Calu3 (cell line): Measurements from ENCODE around the gene PROSER3. TPM values are rescaled to one million over a fixed set of nuclear protein-coding genes. Genes with fewer than 3 reads are reported as not detected.

Experiments used
- BruUV-seq: library from RNA; stranded (reverse); fragments of 400-500 nt; replicated peaks from 2 replicates; lab custom pipeline; 2021; lab: Mats Ljungman, UMichigan
- CTCF ChIA-PET: fragments of 300-600 bp; sonication (Branson Sonifier 250); formaldehyde crosslinking; loops from one replicate; lab custom pipeline; 2022; ENCODE audit warnings: antibody characterized with exemption; lab: Charles Lee
- DNase-seq: peaks from one replicate; pipeline ENCODE4 v3.0.0; 2022
- H3K27ac Mint-ChIP-seq: one replicate; pipeline ENCODE4 v1.8.0; 2022; ENCODE audit warnings: mixed read lengths; ENCODE audit not compliant: unreplicated experiment
- H3K27me3 Mint-ChIP-seq: one replicate; pipeline ENCODE4 v1.8.0; 2022; ENCODE audit warnings: mixed read lengths; ENCODE audit not compliant: unreplicated experiment
- H3K36me3 Mint-ChIP-seq: one replicate; pipeline ENCODE4 v1.8.0; 2022; ENCODE audit warnings: mild to moderate bottlenecking, moderate library complexity, mixed read lengths; ENCODE audit not compliant: insufficient read depth, unreplicated experiment
- H3K4me1 Mint-ChIP-seq: one replicate; pipeline ENCODE4 v1.8.0; 2022; ENCODE audit warnings: mild to moderate bottlenecking, low read depth, mixed read lengths; ENCODE audit not compliant: unreplicated experiment
- H3K4me3 Mint-ChIP-seq: one replicate; pipeline ENCODE4 v1.8.0; 2022; ENCODE audit warnings: mild to moderate bottlenecking, low read depth, moderate library complexity, mixed read lengths; ENCODE audit not compliant: unreplicated experiment
- H3K9me3 Mint-ChIP-seq: one replicate; pipeline ENCODE4 v1.8.0; 2022; ENCODE audit warnings: low read depth, mixed read lengths; ENCODE audit not compliant: unreplicated experiment
- CTCF ChIP-seq: fragments of 200-600 bp; IDR thresholded peaks from one replicate; pipeline ENCODE4 v1.8.0; 2022; ENCODE audit warnings: antibody characterized with exemption; ENCODE audit not compliant: unreplicated experiment
- intact Hi-C: fragments of 100-400 bp; cut with micrococcal nuclease; formaldehyde crosslinking; loops from one replicate; pipeline ENCODE4 v1.10.0; 2022; ENCODE audit not compliant: unreplicated experiment
- total RNA-seq: library from RNA; stranded (reverse); gene quantifications from 2 replicates; pipeline ENCODE4 v1.2.3, GENCODE V29; 2022

The PROSER3 gene
- total RNA-seq, 1 experiment from 2014 or later, result 70.7 TPM

GRCh38 chr19:35712567-35713505, 45.1 kb upstream of the PROSER3 start:
- CTCF ChIA-PET, result no interaction called here
- intact Hi-C loops, result no loop called here
- Mint-ChIP-seq H3K27ac (no peak overlapping the region), H3K4me3 (no peak overlapping the region), H3K36me3 (peaks cover 22% of the 10 kb centered on the region), H3K27me3 (peaks cover 58% of the 10 kb centered on the region), H3K4me1 (peaks cover 18% of the 10 kb centered on the region), H3K9me3 (no peaks in the 10 kb centered on the region)
- BruUV-seq, result no TSS peak
- TF ChIP-seq CTCF, result no peak
- DNase-seq, result no peak

- Mint-ChIP-seq H3K4me1 (peaks cover 18% of the 10 kb centered on the region), H3K27me3 (peaks cover 53% of the 10 kb centered on the region), H3K27ac (no peak overlapping the region), H3K36me3 (peaks cover 26% of the 10 kb centered on the region), H3K4me3 (no peak overlapping the region), H3K9me3 (no peaks in the 10 kb centered on the region)
- intact Hi-C loops, result no loop called here
- BruUV-seq, result no TSS peak
- CTCF ChIA-PET, result no interaction called here
- TF ChIP-seq CTCF, result no peak
- no peak for DNase-seq
These were observed 44.5 kb upstream of the PROSER3 start for GRCh38 chr19:35713506-35713850.

- Mint-ChIP-seq H3K4me1 (peaks cover 18% of the 10 kb centered on the region), H3K27me3 (peaks cover 48% of the 10 kb centered on the region), H3K4me3 (no peak overlapping the region), H3K27ac (no peak overlapping the region), H3K9me3 (no peaks in the 10 kb centered on the region), H3K36me3 (peaks cover 32% of the 10 kb centered on the region)
- intact Hi-C loops, result no loop called here
- CTCF ChIA-PET, result interaction anchor here (1.3 kb wide), 1 partner anchor 12 kb away, joined by 3 read pairs; no protein-coding TSS in a partner anchor
- TF ChIP-seq CTCF, result no peak
- no peak for DNase-seq
- BruUV-seq, result no TSS peak
These were observed 44.0 kb upstream of the PROSER3 start for GRCh38 chr19:35713904-35714495.

GRCh38 chr19:35714601-35715354, 43.2 kb upstream of the PROSER3 start:
- H3K27me3 Mint-ChIP-seq, result peaks cover 47% of the 10 kb centered on the region
- H3K36me3 Mint-ChIP-seq, result peaks cover 39% of the 10 kb centered on the region
- H3K4me1 Mint-ChIP-seq, result peaks cover 25% of the 10 kb centered on the region
- CTCF ChIA-PET, result interaction anchor here (1.3 kb wide), 1 partner anchor 13 kb away, joined by 3 read pairs; no protein-coding TSS in a partner anchor
- peak overlapping the region; percentile 43 for H3K27ac Mint-ChIP-seq
- no TSS peak for BruUV-seq
- intact Hi-C loops, result no loop called here
- H3K9me3 Mint-ChIP-seq, result no peaks in the 10 kb centered on the region
- DNase-seq, result no peak
- peak overlapping the region; percentile 77 for H3K4me3 Mint-ChIP-seq
- TF ChIP-seq CTCF, result no peak
